Measurements from ENCODE around the gene GBX1.
A peak's percentile ranks its signal among the peaks of the same experiment; 100 is the strongest.

The GBX1 gene

GRCh38 chr7:151172273-151173141 is 5.0 kb upstream of the GBX1 start:
- DNase-seq = peak; percentile 86

GRCh38 chr7:151168787-151169162 is 1.3 kb upstream of the GBX1 start:
- no peak for DNase-seq

- DNase-seq = peak; percentile 69
Measured at GRCh38 chr7:151168003-151168786, 701 bp upstream of the GBX1 start.

GRCh38 chr7:151166629-151167196 is 781 bp downstream of the GBX1 start:
- DNase-seq = peak; percentile 8

GRCh38 chr7:151161757-151162156 is 5.7 kb downstream of the GBX1 start:
- DNase-seq = no peak

GRCh38 chr7:151157645-151158329 is 9.7 kb downstream of the GBX1 start:
- DNase-seq = no peak

GRCh38 chr7:151152643-151153513 is 14.6 kb downstream of the GBX1 start:
- DNase-seq = no peak

- no peak for DNase-seq
Measured at GRCh38 chr7:151150388-151150787, 17.1 kb downstream of the GBX1 start.

- DNase-seq = no peak
Measured at GRCh38 chr7:151148319-151149259, 18.9 kb downstream of the GBX1 start.

- no peak for DNase-seq
Measured at GRCh38 chr7:151146761-151147160, 20.7 kb downstream of the GBX1 start.

- DNase-seq = no peak
Measured at GRCh38 chr7:151144387-151144786, 23.1 kb downstream of the GBX1 start.

- no peak for DNase-seq
Measured at GRCh38 chr7:151143261-151144015, 24.1 kb downstream of the GBX1 start.

- no peak for DNase-seq
Measured at GRCh38 chr7:151142686-151143040, 24.8 kb downstream of the GBX1 start.

GRCh38 chr7:151141855-151142685 is 25.4 kb downstream of the GBX1 start:
- no peak for DNase-seq

- DNase-seq = no peak
Measured at GRCh38 chr7:151141311-151141854, 26.1 kb downstream of the GBX1 start.

- DNase-seq = no peak
Measured at GRCh38 chr7:151140826-151141225, 26.7 kb downstream of the GBX1 start.

- no peak for DNase-seq
Measured at GRCh38 chr7:151139791-151140190, 27.7 kb downstream of the GBX1 start.

- DNase-seq = no peak
Measured at GRCh38 chr7:151139071-151139790, 28.3 kb downstream of the GBX1 start.

All from CD4-positive, alpha-beta T cell treated with Interleukin-17A for 4 hours (primary cell).